ENCODE results near the gene ADAMTS17. TPM values are rescaled to one million over a fixed set of nuclear protein-coding genes. Genes with fewer than 3 reads are reported as not detected.

Gene ADAMTS17
- total RNA-seq, 1 experiment from 2014 or later = 7.7 TPM

DNA sequence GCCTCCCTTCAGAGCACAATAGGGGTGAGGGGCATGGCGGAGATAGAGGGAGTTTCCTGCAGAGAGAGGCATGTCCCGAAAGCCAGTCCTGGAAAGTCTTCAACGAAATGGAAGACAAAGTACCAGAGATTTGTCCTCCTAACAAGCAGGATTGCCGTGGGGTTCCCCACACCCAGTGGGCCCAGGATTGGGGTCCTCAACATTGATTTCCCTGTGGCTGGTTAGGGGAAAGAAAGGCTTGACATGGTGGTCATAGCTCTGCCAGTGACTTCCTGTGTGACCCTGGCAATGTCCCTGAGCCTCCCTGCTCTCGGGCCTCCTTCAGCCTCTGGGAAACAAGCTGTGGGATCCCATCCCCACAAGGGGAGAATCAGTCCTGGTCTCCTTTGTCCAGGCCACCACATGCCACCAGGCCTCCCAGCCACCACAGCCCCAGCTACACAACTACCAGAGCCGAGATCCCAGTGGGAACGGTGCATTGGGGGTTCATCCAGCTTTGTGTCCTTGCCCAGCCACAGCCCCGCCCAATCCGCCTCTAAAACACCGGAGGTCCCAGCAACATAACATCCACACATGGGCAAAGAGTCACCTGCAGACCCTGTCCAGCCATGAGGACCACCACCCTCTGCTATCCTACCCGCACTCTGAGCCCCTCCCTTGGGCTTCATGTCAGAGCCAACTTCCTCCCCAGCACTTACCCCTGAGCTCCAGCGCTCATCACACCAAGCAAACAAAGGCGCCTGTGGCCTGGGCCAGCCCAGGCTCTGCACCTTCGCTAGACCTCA, 63.0 kb downstream of the ADAMTS17 start:
- ChIA-PET CTCF (interaction anchor here (1.5 kb wide), 1 partner anchor 22 kb away, joined by 5 read pairs; no protein-coding TSS in a partner anchor), POLR2A (no interaction called here)
- no peak for DNase-seq (ENCODE audit: unreplicated experiment)
- TF ChIP-seq CTCF (IDR thresholded peaks at IDR 0.05; ENCODE audit: unreplicated experiment) = no peak
- Mint-ChIP-seq H3K9me3 (ENCODE audit: unreplicated experiment) (no peaks in the 10 kb centered on the region), H3K27ac (ENCODE audit: low read depth, unreplicated experiment) (no peak overlapping the region), H3K27me3 (ENCODE audit: insufficient read depth, unreplicated experiment) (peaks cover 8% of the 10 kb centered on the region), H3K4me1 (ENCODE audit: insufficient read depth, unreplicated experiment) (peaks cover 6% of the 10 kb centered on the region), H3K4me3 (ENCODE audit: unreplicated experiment) (no peak overlapping the region), H3K36me3 (ENCODE audit: insufficient read depth, unreplicated experiment) (peaks cover 5% of the 10 kb centered on the region)
- BruUV-seq (replicated peaks) = no TSS peak
- intact Hi-C loops (cut with micrococcal nuclease) = no loop called here

DNA sequence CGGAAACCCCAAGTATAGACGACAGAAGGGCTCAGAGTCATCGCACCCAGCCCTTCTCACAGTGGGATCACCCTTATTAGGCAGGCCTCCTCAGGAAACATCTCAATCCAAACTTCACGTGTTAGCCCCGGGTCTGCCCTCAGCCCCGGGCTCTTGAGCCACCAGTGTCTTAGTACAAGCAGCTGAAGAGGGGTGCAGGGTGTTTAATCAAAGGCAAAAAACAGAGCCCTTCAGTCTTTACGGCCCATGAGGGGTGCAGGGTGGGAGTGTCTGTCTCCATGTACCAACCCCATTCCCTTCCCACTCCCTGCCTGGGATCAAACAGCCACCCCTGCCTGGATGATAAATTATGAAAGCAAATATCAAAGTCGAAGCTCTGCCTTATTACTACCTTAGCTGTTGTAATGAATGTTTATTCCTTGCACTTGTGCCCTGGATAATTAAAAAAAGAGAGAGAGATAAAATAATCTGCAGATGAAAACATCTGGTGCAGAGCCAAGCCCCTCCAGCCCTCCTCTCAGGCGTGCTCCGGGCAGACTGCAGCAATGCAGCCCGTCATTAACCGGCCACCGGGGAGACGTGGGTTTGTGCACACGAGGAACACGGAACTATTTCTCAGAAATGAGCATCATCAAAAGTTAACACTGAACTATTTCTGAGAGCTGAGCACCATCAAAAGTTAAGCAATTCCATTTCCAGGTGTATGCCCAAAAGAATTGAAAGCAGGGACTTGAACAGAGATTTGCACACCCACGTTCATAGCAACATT, 64.5 kb downstream of the ADAMTS17 start:
- intact Hi-C loops (cut with micrococcal nuclease) = no loop called here
- peaks cover 5% of the 10 kb centered on the region for H3K36me3 Mint-ChIP-seq (ENCODE audit: insufficient read depth, unreplicated experiment)

DNA sequence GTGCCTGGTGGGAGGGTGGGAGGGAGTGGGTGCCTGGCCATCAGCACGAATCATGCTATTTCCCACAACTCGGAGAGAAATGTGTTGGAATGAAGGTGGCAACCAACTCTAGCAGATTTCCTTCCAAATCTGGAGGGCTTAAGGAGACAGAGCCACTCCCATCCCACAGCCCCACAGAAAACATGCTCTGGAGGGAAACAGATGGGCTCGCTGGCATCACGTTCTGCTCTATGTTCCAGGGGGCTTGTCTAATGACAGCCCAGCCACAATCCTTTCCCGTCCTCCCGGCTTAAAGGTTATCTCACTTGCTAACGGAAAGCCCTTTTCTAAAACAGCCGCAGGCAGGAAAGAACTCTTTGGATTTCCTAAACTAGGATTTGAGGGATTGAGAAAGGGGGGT, 65.3 kb downstream of the ADAMTS17 start:
- Mint-ChIP-seq H3K4me3 (ENCODE audit: unreplicated experiment) (no peak overlapping the region), H3K9me3 (ENCODE audit: unreplicated experiment) (peaks cover 9% of the 10 kb centered on the region), H3K27ac (ENCODE audit: low read depth, unreplicated experiment) (no peak overlapping the region), H3K36me3 (ENCODE audit: insufficient read depth, unreplicated experiment) (peaks cover 5% of the 10 kb centered on the region), H3K27me3 (ENCODE audit: insufficient read depth, unreplicated experiment) (peaks cover 8% of the 10 kb centered on the region), H3K4me1 (ENCODE audit: insufficient read depth, unreplicated experiment) (no peaks in the 10 kb centered on the region)
- intact Hi-C loops (cut with micrococcal nuclease) = no loop called here
- ChIA-PET CTCF (no interaction called here), POLR2A (no interaction called here)
- no TSS peak for BruUV-seq (replicated peaks)
- DNase-seq (ENCODE audit: unreplicated experiment) = no peak
- TF ChIP-seq CTCF (IDR thresholded peaks at IDR 0.05; ENCODE audit: unreplicated experiment) = no peak

More for the DNA sequence above, 64.5 kb downstream of the ADAMTS17 start:
- CTCF ChIA-PET = no interaction called here
- no TSS peak for BruUV-seq (replicated peaks)
- no peak for TF ChIP-seq CTCF (IDR thresholded peaks at IDR 0.05; ENCODE audit: unreplicated experiment)
- Mint-ChIP-seq H3K4me1 (ENCODE audit: insufficient read depth, unreplicated experiment) (no peaks in the 10 kb centered on the region), H3K27me3 (ENCODE audit: insufficient read depth, unreplicated experiment) (peaks cover 8% of the 10 kb centered on the region), H3K9me3 (ENCODE audit: unreplicated experiment) (peaks cover 9% of the 10 kb centered on the region), H3K4me3 (ENCODE audit: unreplicated experiment) (no peak overlapping the region), H3K27ac (ENCODE audit: low read depth, unreplicated experiment) (no peak overlapping the region)
- no peak for DNase-seq (ENCODE audit: unreplicated experiment)
- POLR2A ChIA-PET = no interaction called here

DNA sequence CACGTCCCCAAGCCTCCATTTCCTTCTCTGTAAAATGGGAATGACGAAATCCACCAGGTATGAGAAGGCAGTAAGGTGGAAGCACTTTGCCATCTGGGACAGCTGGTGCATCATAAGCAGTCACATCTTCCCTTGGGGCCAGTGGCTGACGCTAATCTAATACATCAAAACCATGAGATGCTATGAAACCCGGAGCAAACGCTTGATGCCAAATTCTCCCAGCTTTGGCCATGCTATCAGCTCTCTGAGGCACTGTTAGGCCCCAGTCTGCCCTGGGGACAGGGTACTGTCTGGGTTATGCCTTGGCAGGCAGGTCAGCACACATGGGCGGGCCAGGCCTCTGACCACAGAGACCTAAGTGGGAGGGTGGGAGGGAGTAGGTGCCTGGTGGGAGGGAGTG, 66.1 kb downstream of the ADAMTS17 start:
- intact Hi-C loops (cut with micrococcal nuclease) = no loop called here
- H3K27me3 Mint-ChIP-seq (ENCODE audit: insufficient read depth, unreplicated experiment) = peaks cover 8% of the 10 kb centered on the region
- CTCF ChIA-PET = interaction anchor here (0.6 kb wide), 1 partner anchor 1562 kb away, joined by 3 read pairs; no protein-coding TSS in a partner anchor
- H3K4me3 Mint-ChIP-seq (ENCODE audit: unreplicated experiment) = no peak overlapping the region
- POLR2A ChIA-PET = no interaction called here
- H3K9me3 Mint-ChIP-seq (ENCODE audit: unreplicated experiment) = peaks cover 14% of the 10 kb centered on the region
- no peak for DNase-seq (ENCODE audit: unreplicated experiment)
- no TSS peak for BruUV-seq (replicated peaks)
- no peak for TF ChIP-seq CTCF (IDR thresholded peaks at IDR 0.05; ENCODE audit: unreplicated experiment)
- H3K36me3 Mint-ChIP-seq (ENCODE audit: insufficient read depth, unreplicated experiment) = peaks cover 5% of the 10 kb centered on the region
- no peak overlapping the region for H3K27ac Mint-ChIP-seq (ENCODE audit: low read depth, unreplicated experiment)
- H3K4me1 Mint-ChIP-seq (ENCODE audit: insufficient read depth, unreplicated experiment) = no peaks in the 10 kb centered on the region

Data from MCF 10A (cell line).